ENCODE results near the gene WDR93. TPM values are rescaled to one million over a fixed set of nuclear protein-coding genes. Genes with fewer than 3 reads are reported as not detected.

WDR93 gene
- total RNA-seq, 1 experiment from 2014 or later: not detected

GRCh38 chr15:89668171-89668570 is 22.4 kb upstream of the WDR93 start:
- peaks cover 13 to 19% of the 10 kb centered on the region in 2 experiments for H3K4me1 Mint-ChIP-seq
- H3K4ac ChIP-seq (ENCODE audit: low read depth, low read length): no peak overlapping the region
- no CpG with 5 or more reads among the region's 3 CpGs for WGBS (ENCODE audit: extremely low coverage, insufficient read length, low lambda C conversion rate)

More at GRCh38 chr15:89668171-89668570, 22.4 kb upstream of the WDR93 start:
- H2BK5ac ChIP-seq (ENCODE audit: insufficient read length, low read length): no peak overlapping the region
- H4K91ac ChIP-seq (ENCODE audit: insufficient read length, low read depth, low read length): no peak overlapping the region
- no peaks in the 10 kb centered on the region for H3K9me3 ChIP-seq (ENCODE audit: control insufficient read depth, low read depth, low read length)
- H3K79me1 ChIP-seq (ENCODE audit: insufficient read depth, low read depth, low read length, poor library complexity, severe bottlenecking): no peaks in the 10 kb centered on the region
- H3T11ph ChIP-seq (ENCODE audit: low read length): no peak overlapping the region
- H3K79me2 ChIP-seq (ENCODE audit: insufficient read depth, low read length): no peaks in the 10 kb centered on the region
- Mint-ChIP-seq H3K36me3 (ENCODE audit: insufficient read depth in 1 of 3, low read depth in 3 of 3) (no peaks in the 10 kb centered on the region; a peak in 1 of 7 replicates), H3K27ac (no peak overlapping the region), H3K4me3 (no peak overlapping the region), H3K9me3 (no peaks in the 10 kb centered on the region), H3K27me3 (ENCODE audit: low read depth) (peaks cover 34% of the 10 kb centered on the region)
- H4K20me1 ChIP-seq (ENCODE audit: control insufficient read depth, insufficient read depth, insufficient read length): no peaks in the 10 kb centered on the region
- no peak overlapping the region for H3K14ac ChIP-seq (ENCODE audit: insufficient read depth, low read length)
- TF ChIP-seq CTCF (conservative IDR thresholded peaks at IDR 0.05): no peak
- H4K5ac ChIP-seq (ENCODE audit: insufficient read length, low read depth, low read length): no peak overlapping the region
- no peak overlapping the region for H2BK15ac ChIP-seq (ENCODE audit: low read depth, low read length)
- no peak overlapping the region for H2BK20ac ChIP-seq (ENCODE audit: low read depth, low read length, poor library complexity, severe bottlenecking)
- no peak overlapping the region for H3K9ac ChIP-seq (ENCODE audit: extremely low read depth, insufficient read length, low read length)
- H3K27ac ChIP-seq (ENCODE audit: insufficient read length, low read depth, low read length): no peak overlapping the region
- H3K27me3 ChIP-seq (ENCODE audit: insufficient read depth, low read length): no peaks in the 10 kb centered on the region; the same call in 1 of the 2 replicates
- no peak overlapping the region for H2AK5ac ChIP-seq (ENCODE audit: insufficient read length, low read length)
- H3K56ac ChIP-seq (ENCODE audit: insufficient read length, low read depth, low read length): no peak overlapping the region
- H2AFZ ChIP-seq (ENCODE audit: low read length): no peak overlapping the region
- no peaks in the 10 kb centered on the region for H3K4me1 ChIP-seq (ENCODE audit: insufficient read depth, low read length)
- H3K18ac ChIP-seq (ENCODE audit: insufficient read length, low read depth, low read length): no peak overlapping the region
- no peak overlapping the region for H4K8ac ChIP-seq (replicated peaks; ENCODE audit: insufficient read length, low read depth, low read length)
- H3K23ac ChIP-seq (ENCODE audit: insufficient read length, low read depth, low read length): no peak overlapping the region
- no peak for DNase-seq
- H2BK120ac ChIP-seq (ENCODE audit: low read depth, low read length, poor library complexity, severe bottlenecking): no peak overlapping the region
- H3K23me2 ChIP-seq (ENCODE audit: insufficient read length, low read depth, low read length, poor library complexity, severe bottlenecking): no peaks in the 10 kb centered on the region
- H3K4me2 ChIP-seq (ENCODE audit: insufficient read depth, insufficient read length, low read length): no peak overlapping the region
- no peak overlapping the region for H2BK12ac ChIP-seq (ENCODE audit: insufficient read length, low read depth, low read length)
